GM12875 (cell line): ENCODE data around the gene SLC25A27.

Source experiments
- H3K4me3 ChIP-seq: one replicate; pipeline ENCODE4 v1.5.1; 2011; ENCODE audit warnings: low read depth, low read length, control low read depth
- TF ChIP-seq, protein P1 (sequence below): IDR thresholded peaks from 2 replicates; pipeline ENCODE4 v1.5.1; 2011; ENCODE audit warnings: low read depth, mild to moderate bottlenecking, control low read depth, inconsistent platforms, low read length, moderate library complexity, borderline replicate concordance; ENCODE audit not compliant: insufficient read depth

The SLC25A27 gene

DNA sequence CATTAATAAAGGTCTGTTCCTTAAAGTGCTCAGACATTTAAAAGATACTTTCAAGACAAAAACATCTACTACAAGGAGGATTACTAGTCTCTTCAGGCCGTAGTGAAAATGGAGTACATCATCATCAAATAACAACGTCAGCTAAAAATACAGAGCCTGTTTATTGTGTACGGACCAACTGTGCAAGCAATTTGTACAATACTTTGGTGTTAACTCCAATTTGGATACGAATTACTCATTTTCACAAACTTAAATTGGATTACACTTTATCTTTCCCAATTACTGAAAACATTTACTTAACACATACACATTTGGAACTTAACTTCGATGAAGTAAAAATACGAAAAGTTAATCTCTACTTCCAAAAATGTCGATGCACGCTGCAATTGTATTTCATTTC lies 959 bp upstream of the SLC25A27 start:
- TF ChIP-seq, protein P1, sequence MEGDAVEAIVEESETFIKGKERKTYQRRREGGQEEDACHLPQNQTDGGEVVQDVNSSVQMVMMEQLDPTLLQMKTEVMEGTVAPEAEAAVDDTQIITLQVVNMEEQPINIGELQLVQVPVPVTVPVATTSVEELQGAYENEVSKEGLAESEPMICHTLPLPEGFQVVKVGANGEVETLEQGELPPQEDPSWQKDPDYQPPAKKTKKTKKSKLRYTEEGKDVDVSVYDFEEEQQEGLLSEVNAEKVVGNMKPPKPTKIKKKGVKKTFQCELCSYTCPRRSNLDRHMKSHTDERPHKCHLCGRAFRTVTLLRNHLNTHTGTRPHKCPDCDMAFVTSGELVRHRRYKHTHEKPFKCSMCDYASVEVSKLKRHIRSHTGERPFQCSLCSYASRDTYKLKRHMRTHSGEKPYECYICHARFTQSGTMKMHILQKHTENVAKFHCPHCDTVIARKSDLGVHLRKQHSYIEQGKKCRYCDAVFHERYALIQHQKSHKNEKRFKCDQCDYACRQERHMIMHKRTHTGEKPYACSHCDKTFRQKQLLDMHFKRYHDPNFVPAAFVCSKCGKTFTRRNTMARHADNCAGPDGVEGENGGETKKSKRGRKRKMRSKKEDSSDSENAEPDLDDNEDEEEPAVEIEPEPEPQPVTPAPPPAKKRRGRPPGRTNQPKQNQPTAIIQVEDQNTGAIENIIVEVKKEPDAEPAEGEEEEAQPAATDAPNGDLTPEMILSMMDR, result no peak
- no peak overlapping the region for H3K4me3 ChIP-seq

DNA sequence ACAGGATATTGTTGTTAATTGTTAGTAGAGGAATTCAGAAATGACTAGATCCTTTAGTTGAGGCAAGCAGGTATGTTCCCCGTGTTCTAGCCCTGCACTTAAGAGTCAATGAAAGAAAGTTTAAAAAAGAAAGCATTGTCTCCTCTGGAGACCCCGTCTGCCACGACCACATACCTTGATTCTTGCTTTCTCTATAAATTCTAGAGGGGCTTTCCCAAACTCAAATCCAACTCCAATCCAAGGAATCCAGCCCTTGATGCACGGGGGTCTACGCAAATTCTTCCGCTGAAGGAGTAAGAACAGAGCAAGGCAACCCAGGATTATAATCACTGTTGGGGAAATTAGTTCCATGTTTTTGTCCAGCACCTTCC lies 558 bp upstream of the SLC25A27 start:
- TF ChIP-seq, protein P1, result no peak
- H3K4me3 ChIP-seq, result no peak overlapping the region

- H3K4me3 ChIP-seq, result peak overlapping the region; percentile 41
These were observed 842 bp downstream of the SLC25A27 start for GRCh38 chr6:46653439-46654195.

DNA sequence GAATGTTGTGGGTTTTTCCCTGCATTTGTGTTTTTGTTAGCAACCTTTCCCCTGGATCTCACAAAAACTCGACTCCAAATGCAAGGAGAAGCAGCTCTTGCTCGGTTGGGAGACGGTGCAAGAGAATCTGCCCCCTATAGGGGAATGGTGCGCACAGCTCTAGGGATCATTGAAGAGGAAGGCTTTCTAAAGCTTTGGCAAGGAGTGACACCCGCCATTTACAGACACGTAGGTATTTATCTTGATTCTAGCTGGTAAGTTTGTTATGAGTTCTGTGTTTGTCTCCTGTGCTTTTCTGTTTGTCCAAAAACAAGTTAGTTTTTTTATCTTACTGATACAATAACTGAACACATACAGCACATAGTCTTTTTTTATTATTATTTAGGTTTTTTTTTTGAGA lies 3.0 kb downstream of the SLC25A27 start:
- no peak overlapping the region for H3K4me3 ChIP-seq
- TF ChIP-seq, protein P1, result 0 out of 2 replicates have a peak, but pooled peaks have one; percentile 15

More at GRCh38 chr6:46653439-46654195, 842 bp downstream of the SLC25A27 start:
- TF ChIP-seq, protein P1, result no peak

DNA sequence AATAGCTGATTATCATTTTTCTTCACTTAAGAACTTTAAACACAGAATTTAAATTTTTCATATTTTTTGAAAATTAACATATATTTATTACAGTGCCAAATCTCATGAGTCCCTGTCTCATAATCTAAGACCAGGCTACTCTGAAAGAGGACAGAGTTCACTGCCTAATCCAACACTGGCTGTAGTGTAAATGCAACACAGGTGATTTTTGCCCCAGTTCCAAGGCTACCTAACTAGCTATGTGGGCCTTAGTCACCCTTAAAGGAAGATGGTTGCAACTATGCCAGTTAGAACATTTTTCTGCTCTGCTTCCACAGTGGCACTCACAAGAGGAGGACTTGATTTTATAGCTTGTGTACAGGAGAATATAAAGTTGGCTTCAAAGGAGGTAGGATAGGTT lies 4.9 kb downstream of the SLC25A27 start:
- H3K4me3 ChIP-seq, result no peak overlapping the region
- TF ChIP-seq, protein P1, result no peak

DNA sequence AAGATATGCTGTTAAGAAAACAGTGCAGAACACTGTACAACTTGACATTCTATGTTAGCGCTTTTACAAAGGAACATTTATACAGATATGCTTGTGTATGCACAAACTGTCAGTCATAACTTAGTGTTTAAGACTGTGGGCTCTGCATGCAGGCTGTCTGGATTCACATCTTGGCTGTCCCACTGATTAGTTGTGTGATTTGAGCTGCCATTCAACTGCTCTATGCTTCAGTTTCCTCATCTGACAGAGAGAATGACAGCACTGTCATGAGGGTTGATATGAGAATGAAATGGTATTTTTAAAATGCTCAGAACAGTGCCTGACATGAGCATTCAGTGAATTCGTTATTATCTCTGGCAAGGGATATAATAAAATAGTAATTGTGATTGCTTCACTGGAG lies 8.7 kb downstream of the SLC25A27 start:
- no peak overlapping the region for H3K4me3 ChIP-seq
- TF ChIP-seq, protein P1, result no peak

DNA sequence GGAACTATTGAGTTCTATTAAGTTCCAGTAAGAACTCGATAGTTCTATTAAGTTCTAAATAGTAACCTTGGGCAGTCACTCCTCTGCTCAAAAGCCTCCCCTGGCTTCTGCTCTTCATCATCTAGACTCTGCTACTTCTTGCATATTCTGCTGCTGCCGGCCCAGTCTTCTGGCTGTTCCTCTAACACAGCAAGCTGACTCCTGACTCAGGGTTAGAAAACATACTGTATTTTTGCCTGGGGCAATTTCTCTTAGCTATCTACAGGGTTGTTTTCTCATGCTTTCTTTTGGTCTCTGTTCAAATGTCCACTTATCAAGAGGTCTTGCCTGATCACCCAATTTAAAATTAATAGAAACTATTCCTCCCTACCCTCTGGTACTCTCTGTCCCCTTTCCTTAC lies 14.6 kb downstream of the SLC25A27 start:
- H3K4me3 ChIP-seq, result no peak overlapping the region
- TF ChIP-seq, protein P1, result no peak
